Activated CD8-positive, alpha-beta memory T cell treated with anti-CD3 and anti-CD28 coated beads, Interleukin-2, amount 50 U/mL, for 1 hour (primary cell): ENCODE results near the gene NIPBL.
"Not testable (repeated sequence)": the region's sequence is repeated elsewhere in the genome, so short reads cannot be mapped to it uniquely, and the experiment has no call there.

Source experiments
- DNase-seq: peaks from one replicate; pipeline ENCODE4 v3.0.0-alpha.2; 2020; ENCODE audit errors: extremely low read depth

The NIPBL gene

GRCh38 chr5:36879274-36880033 lies 2.9 kb downstream of the NIPBL start:
- no peak for DNase-seq

- DNase-seq, result no peak
Observed at GRCh38 chr5:36880761-36881160, 4.2 kb downstream of the NIPBL start.

GRCh38 chr5:36881304-36881703 lies 4.7 kb downstream of the NIPBL start:
- DNase-seq, result no peak

GRCh38 chr5:36881807-36882206 lies 5.2 kb downstream of the NIPBL start:
- no peak for DNase-seq

- no peak for DNase-seq
Observed at GRCh38 chr5:36882250-36882649, 5.7 kb downstream of the NIPBL start.

GRCh38 chr5:36883894-36884462 lies 7.4 kb downstream of the NIPBL start:
- no peak for DNase-seq

- DNase-seq, result no peak
Observed at GRCh38 chr5:36885149-36885548, 8.6 kb downstream of the NIPBL start.

- no peak for DNase-seq
Observed at GRCh38 chr5:36885566-36886485, 9.3 kb downstream of the NIPBL start.

GRCh38 chr5:36886791-36887190 lies 10.2 kb downstream of the NIPBL start:
- no peak for DNase-seq

GRCh38 chr5:36887532-36887931 lies 11.0 kb downstream of the NIPBL start:
- no peak for DNase-seq

- no peak for DNase-seq
Observed at GRCh38 chr5:36888303-36888702, 11.7 kb downstream of the NIPBL start.

- no peak for DNase-seq
Observed at GRCh38 chr5:36889264-36889663, 12.7 kb downstream of the NIPBL start.

GRCh38 chr5:36891266-36891665 lies 14.7 kb downstream of the NIPBL start:
- no peak for DNase-seq

GRCh38 chr5:36892085-36892830 lies 15.7 kb downstream of the NIPBL start:
- not testable (repeated sequence) for DNase-seq

- DNase-seq, result no peak
Observed at GRCh38 chr5:36894954-36895353, 18.4 kb downstream of the NIPBL start.

GRCh38 chr5:36896476-36896875 lies 19.9 kb downstream of the NIPBL start:
- no peak for DNase-seq

GRCh38 chr5:36897616-36898015 lies 21.0 kb downstream of the NIPBL start:
- DNase-seq, result no peak

GRCh38 chr5:36899860-36900259 lies 23.3 kb downstream of the NIPBL start:
- DNase-seq, result no peak

- no peak for DNase-seq
Observed at GRCh38 chr5:36900283-36900682, 23.7 kb downstream of the NIPBL start.

GRCh38 chr5:36901077-36901476 lies 24.5 kb downstream of the NIPBL start:
- not testable (repeated sequence) for DNase-seq

- DNase-seq, result no peak
Observed at GRCh38 chr5:36901856-36902255, 25.3 kb downstream of the NIPBL start.

- DNase-seq, result no peak
Observed at GRCh38 chr5:36902353-36902752, 25.8 kb downstream of the NIPBL start.
